ENCODE measurements around the gene PCSK6.

Gene PCSK6

DNA sequence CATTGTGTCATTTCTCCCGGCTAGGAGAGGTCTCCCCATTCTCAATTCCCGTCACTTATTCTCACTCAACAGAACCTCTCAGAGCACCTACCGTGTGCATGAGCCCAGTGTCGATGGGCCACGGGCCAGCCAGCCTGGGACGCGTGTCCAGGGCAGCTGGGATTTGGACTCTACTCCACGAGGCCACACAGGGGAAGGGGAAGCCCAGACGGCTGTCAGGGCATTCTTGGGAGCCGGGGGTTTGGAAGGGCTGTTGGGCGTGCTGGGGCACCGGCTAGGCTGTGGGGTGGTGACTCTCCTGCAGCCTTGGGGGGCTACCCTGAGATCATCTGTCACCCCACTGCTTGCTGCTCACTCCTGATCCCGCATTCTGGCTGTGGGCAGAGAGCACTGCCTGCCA, 41.7 kb upstream of the PCSK6 start:
- DNase-seq (ENCODE audit: low read depth, low spot score): no peak
- ChIA-PET POLR2A (no interaction called here), CTCF (no interaction called here)
- no peak for TF ChIP-seq CTCF (IDR thresholded peaks at IDR 0.05; ENCODE audit: insufficient read depth, low read length, missing control alignments)
- no peak overlapping the region for H3K4me3 ChIP-seq (ENCODE audit: low read depth, low read length)

DNA sequence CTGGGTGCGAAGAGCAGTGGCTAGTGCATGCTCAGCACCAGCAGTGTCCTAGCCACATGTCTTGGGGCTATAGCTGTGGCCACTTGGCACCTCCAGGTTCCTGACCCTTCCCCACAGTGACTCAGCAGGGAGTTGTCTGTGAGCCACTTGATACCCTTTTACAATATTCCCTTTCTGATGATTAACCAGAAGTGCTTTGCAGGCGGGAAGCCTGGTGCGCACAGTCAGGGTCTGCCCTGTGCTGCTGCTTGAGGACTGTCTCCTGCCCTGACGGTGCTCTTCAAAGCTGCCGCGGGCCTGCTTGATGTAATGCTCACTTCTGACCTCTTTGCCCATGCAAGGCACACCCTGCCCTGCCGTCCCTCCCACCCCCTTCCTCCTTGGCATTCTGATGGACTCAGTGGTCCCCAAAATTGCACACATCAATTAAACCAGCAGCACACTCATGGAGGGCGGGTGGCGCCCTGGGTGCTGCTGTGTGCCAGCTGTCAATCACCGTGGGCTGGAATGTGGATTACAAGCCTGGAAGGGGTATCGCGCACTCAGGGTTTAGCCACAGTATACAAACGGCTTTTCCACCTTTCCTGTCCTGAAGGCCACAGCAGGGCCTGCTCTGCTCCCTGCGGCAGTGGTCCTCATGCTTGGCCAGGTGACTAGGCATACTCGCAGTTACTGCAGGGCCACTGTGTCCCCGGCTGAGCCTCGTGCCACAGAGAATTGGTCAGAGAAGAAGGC, 40.9 kb upstream of the PCSK6 start:
- no peak for TF ChIP-seq CTCF (IDR thresholded peaks at IDR 0.05; ENCODE audit: insufficient read depth, low read length, missing control alignments)
- DNase-seq (ENCODE audit: low read depth, low spot score): no peak
- ChIA-PET POLR2A (no interaction called here), CTCF (no interaction called here)
- H3K4me3 ChIP-seq (ENCODE audit: low read depth, low read length): no peak overlapping the region

- no peak for TF ChIP-seq CTCF (IDR thresholded peaks at IDR 0.05; ENCODE audit: insufficient read depth, low read length, missing control alignments)
- no peak for DNase-seq (ENCODE audit: low read depth, low spot score)
- H3K4me3 ChIP-seq (ENCODE audit: low read depth, low read length): no peak overlapping the region
- CTCF ChIA-PET: no interaction called here
- POLR2A ChIA-PET: no interaction called here
Measured at GRCh38 chr15:101528917-101529299, 39.4 kb upstream of the PCSK6 start.

GRCh38 chr15:101528108-101528916, 38.8 kb upstream of the PCSK6 start:
- no peak overlapping the region for H3K4me3 ChIP-seq (ENCODE audit: low read depth, low read length)
- CTCF ChIA-PET: no interaction called here
- no peak for TF ChIP-seq CTCF (IDR thresholded peaks at IDR 0.05; ENCODE audit: insufficient read depth, low read length, missing control alignments)
- no peak for DNase-seq (ENCODE audit: low read depth, low spot score)
- POLR2A ChIA-PET: no interaction called here

DNA sequence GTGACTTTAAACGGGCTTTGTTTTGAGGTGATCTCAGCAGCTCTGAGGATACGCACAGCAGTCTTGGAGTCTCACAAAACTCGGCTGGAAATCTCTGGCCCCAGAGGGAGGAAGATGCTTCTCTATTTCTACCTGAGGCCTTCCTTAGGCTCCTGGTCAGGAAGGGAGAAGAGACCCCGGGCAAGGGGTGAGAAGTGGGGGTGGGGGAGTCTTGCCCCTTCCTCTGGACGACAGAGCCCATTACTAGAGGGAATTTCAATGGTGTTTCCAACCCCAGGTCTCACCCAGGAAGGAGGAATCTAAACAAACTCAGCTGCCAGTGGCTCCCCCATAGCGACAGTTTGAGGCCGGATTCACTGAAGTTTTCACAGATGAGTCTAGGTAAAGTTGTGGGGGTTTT, 37.4 kb upstream of the PCSK6 start:
- H3K4me3 ChIP-seq (ENCODE audit: low read depth, low read length): no peak overlapping the region
- ChIA-PET POLR2A (no interaction called here), CTCF (no interaction called here)
- no peak for DNase-seq (ENCODE audit: low read depth, low spot score)
- no peak for TF ChIP-seq CTCF (IDR thresholded peaks at IDR 0.05; ENCODE audit: insufficient read depth, low read length, missing control alignments)

DNA sequence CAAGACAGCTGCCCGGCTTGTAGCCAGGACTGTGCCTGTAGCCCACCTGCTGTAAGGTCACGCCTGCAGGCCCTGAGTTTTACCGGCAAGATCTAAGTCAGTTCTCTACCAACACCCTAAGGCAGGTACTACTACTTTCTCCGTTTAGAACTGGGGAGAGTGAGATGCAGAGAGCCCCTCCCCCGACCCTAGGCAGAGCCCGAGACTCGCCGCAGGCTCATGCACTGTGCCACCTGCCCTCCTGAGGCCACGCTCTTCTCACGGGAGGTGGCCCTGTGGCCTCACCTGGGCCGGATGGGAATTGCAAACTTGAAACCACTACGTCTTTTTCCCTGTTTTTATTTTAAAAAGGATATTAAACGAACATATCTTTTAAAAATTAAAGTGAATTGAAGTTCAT, 36.9 kb upstream of the PCSK6 start:
- no peak overlapping the region for H3K4me3 ChIP-seq (ENCODE audit: low read depth, low read length)
- no peak for TF ChIP-seq CTCF (IDR thresholded peaks at IDR 0.05; ENCODE audit: insufficient read depth, low read length, missing control alignments)
- no peak for DNase-seq (ENCODE audit: low read depth, low spot score)
- CTCF ChIA-PET: no interaction called here
- POLR2A ChIA-PET: no interaction called here

Data from AG04449 (cell line).